ENCODE data around the gene IFI35. TPM values are rescaled to one million over a fixed set of nuclear protein-coding genes. Genes with fewer than 3 reads are reported as not detected.

Gene IFI35
- total RNA-seq, 1 experiment from 2014 or later = 42.6 TPM

DNA sequence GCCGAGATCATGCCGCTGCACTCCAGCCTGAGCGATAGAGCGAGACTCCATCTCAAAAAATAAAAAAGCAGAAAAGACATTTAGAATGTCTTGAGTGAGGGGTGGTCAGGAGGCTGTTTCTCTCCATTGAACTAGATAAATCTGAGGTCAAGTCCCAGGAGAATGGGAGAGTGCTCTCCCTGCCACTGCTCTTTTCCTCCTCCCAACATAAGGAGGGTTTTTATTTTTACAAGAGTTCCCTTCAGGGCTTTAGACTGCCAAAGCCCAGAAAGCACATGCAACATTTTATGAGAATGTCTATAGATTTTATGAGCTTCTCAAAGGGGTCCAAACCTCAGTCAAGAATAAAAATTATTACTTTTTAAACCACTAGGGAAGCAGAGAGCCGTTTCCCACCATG lies 20.0 kb downstream of the IFI35 start:
- TF ChIP-seq POLR2AphosphoS5 (IDR thresholded peaks at IDR 0.05; ENCODE audit: low read depth, low read length) (no peak), SIN3A (IDR thresholded peaks at IDR 0.05; ENCODE audit: borderline replicate concordance, insufficient read depth, low read depth, low read length) (no peak), CTCF (IDR thresholded peaks at IDR 0.05) (no peak), TCF7L2 (IDR thresholded peaks at IDR 0.05; ENCODE audit: low read depth, low read length) (no peak)
- TF ChIP-seq, protein P1, sequence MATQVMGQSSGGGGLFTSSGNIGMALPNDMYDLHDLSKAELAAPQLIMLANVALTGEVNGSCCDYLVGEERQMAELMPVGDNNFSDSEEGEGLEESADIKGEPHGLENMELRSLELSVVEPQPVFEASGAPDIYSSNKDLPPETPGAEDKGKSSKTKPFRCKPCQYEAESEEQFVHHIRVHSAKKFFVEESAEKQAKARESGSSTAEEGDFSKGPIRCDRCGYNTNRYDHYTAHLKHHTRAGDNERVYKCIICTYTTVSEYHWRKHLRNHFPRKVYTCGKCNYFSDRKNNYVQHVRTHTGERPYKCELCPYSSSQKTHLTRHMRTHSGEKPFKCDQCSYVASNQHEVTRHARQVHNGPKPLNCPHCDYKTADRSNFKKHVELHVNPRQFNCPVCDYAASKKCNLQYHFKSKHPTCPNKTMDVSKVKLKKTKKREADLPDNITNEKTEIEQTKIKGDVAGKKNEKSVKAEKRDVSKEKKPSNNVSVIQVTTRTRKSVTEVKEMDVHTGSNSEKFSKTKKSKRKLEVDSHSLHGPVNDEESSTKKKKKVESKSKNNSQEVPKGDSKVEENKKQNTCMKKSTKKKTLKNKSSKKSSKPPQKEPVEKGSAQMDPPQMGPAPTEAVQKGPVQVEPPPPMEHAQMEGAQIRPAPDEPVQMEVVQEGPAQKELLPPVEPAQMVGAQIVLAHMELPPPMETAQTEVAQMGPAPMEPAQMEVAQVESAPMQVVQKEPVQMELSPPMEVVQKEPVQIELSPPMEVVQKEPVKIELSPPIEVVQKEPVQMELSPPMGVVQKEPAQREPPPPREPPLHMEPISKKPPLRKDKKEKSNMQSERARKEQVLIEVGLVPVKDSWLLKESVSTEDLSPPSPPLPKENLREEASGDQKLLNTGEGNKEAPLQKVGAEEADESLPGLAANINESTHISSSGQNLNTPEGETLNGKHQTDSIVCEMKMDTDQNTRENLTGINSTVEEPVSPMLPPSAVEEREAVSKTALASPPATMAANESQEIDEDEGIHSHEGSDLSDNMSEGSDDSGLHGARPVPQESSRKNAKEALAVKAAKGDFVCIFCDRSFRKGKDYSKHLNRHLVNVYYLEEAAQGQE (IDR thresholded peaks at IDR 0.05; ENCODE audit: insufficient read depth in 1 of 2, low read depth in 2 of 2, low read length in 1 of 2) = no peak
- ChIA-PET CTCF (no interaction called here), POLR2A (no interaction called here)
- H3K4me1 ChIP-seq (ENCODE audit: control insufficient read depth, insufficient read depth, low read length) = no peaks in the 10 kb centered on the region
- no peak overlapping the region for H3K27ac ChIP-seq (ENCODE audit: low read length)
- in situ Hi-C loops (cut with HindIII; ENCODE audit: low pct_unique_long_range_greater_than_20kb, low sequenced_read_pairs) = no loop called here
- BruUV-seq (replicated peaks) = no TSS peak
- H3K9me3 ChIP-seq (ENCODE audit: control insufficient read depth, insufficient read depth, low read depth, low read length) = no peaks in the 10 kb centered on the region
- H3K4me3 ChIP-seq (ENCODE audit: low read depth in 2 of 2, low read length in 2 of 2) = no peak overlapping the region
- no peak for ATAC-seq
- no peak for DNase-seq (ENCODE audit: low read depth, low spot score)
- no peaks in the 10 kb centered on the region for H3K27me3 ChIP-seq (ENCODE audit: control insufficient read depth, insufficient read depth, low read length)
- intact Hi-C loops (cut with micrococcal nuclease; ENCODE audit: unreplicated experiment) = no loop called here
- no peaks in the 10 kb centered on the region; the same call in 1 of the 2 replicates for H3K36me3 ChIP-seq (ENCODE audit: control insufficient read depth, insufficient read depth, low read length)

- no peak overlapping the region for H3K4me3 ChIP-seq (ENCODE audit: low read depth in 2 of 2, low read length in 2 of 2)
- ChIA-PET POLR2A (no interaction called here), CTCF (no interaction called here)
- ATAC-seq (no peak), DNase-seq (ENCODE audit: low read depth, low spot score) (no peak)
- no TSS peak for BruUV-seq (replicated peaks)
- no peak overlapping the region for H3K27ac ChIP-seq (ENCODE audit: low read length)
- H3K4me1 ChIP-seq (ENCODE audit: control insufficient read depth, insufficient read depth, low read length) = no peaks in the 10 kb centered on the region
- no peaks in the 10 kb centered on the region for H3K27me3 ChIP-seq (ENCODE audit: control insufficient read depth, insufficient read depth, low read length)
- intact Hi-C loops (cut with micrococcal nuclease; ENCODE audit: unreplicated experiment) = no loop called here
- TF ChIP-seq SIN3A (IDR thresholded peaks at IDR 0.05; ENCODE audit: borderline replicate concordance, insufficient read depth, low read depth, low read length) (no peak), TCF7L2 (IDR thresholded peaks at IDR 0.05; ENCODE audit: low read depth, low read length) (no peak), POLR2AphosphoS5 (IDR thresholded peaks at IDR 0.05; ENCODE audit: low read depth, low read length) (no peak), CTCF (IDR thresholded peaks at IDR 0.05) (no peak)
- TF ChIP-seq, protein P1 (IDR thresholded peaks at IDR 0.05; ENCODE audit: insufficient read depth in 1 of 2, low read depth in 2 of 2, low read length in 1 of 2) = no peak
- no peaks in the 10 kb centered on the region for H3K9me3 ChIP-seq (ENCODE audit: control insufficient read depth, insufficient read depth, low read depth, low read length)
- in situ Hi-C loops (cut with HindIII; ENCODE audit: low pct_unique_long_range_greater_than_20kb, low sequenced_read_pairs) = no loop called here
- no peaks in the 10 kb centered on the region for H3K36me3 ChIP-seq (ENCODE audit: control insufficient read depth, insufficient read depth, low read length)
Observed at GRCh38 chr17:43027091-43028032, 20.8 kb downstream of the IFI35 start.

All from Panc1 (cell line).